HG03045 (cell line): ENCODE results near the gene ADGRG3.

ENCODE experiments used
- ATAC-seq: cut with Tn5 transposase; IDR thresholded peaks from one replicate; pipeline ENCODE4 v1.9.1; 2021; ENCODE audit warnings: mild to moderate bottlenecking, moderate library complexity; ENCODE audit not compliant: unreplicated experiment

The ADGRG3 gene

DNA sequence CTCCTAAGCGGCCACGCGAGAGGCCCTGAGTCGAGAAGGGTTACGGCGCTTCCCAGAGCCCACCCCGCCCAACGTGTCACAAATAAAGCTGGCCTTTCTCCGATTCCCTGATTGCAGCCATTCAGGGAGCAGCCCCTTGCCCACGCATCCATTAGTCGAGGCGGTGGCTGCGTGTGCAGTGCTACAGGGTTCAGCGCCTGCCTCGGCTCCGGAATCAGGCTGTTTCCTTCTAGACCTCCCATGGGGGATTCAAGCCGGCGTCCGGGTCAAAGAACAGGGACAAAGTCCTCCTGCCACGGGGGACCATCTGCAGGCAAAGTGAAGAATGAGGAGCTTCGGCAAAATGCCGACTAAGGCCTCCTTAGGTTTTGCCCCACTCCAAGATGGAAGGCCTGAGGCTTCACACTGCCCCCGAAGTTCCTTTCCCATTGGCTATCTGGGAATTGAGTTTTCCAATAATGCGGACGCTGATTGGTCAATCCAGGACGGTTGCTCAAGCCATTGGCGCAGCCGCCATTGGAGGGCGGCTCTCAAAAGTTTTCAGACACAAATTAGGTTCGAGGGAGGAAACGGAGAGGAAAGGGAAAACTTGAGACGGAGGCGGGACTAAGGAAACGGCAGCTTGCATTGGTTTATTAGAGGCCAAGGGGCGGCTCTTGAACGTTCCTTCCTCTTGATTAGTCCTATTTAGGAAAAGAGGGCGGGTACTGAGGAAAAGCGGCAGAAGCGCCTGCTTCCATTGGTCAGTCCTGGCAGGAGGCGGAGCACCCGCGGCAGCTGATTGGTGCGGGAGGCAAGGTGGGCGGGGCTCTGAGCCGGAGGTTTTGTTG is 67.0 kb downstream of the ADGRG3 start:
- ATAC-seq = peak; percentile 91

GRCh38 chr16:57735755-57736418 is 67.8 kb downstream of the ADGRG3 start, which contains the start of gene KATNB1:
KATNB1 (plus strand) TSS chr16:57735770; CDS start chr16:57737244, 1,474 bp downstream.
- ATAC-seq = peak; percentile 30

GRCh38 chr16:57736419-57737351 is 68.6 kb downstream of the ADGRG3 start:
- no peak for ATAC-seq

- no peak for ATAC-seq
These were observed 70.7 kb downstream of the ADGRG3 start for GRCh38 chr16:57738844-57739243.
